K562 (cell line): ENCODE results near the gene G6PC1. TPM values are rescaled to one million over a fixed set of nuclear protein-coding genes. Genes with fewer than 3 reads are reported as not detected.
"Not testable (repeated sequence)": the region's sequence is repeated elsewhere in the genome, so short reads cannot be mapped to it uniquely, and the experiment has no call there.

Experiments
- ATAC-seq: fragments of 200-7000 bp; cut with Tn5 transposase; 3 replicates; pipeline ENCODE4 v1.9.1; 2020; ENCODE audit warnings: moderate library complexity
- BruUV-seq: library from RNA; stranded (reverse); fragments of 400-500 nt; replicated peaks from 2 replicates; lab custom pipeline; 2021; lab: Mats Ljungman, UMichigan
- CTCF ChIA-PET: fragments of 300-600 bp; formaldehyde crosslinking; extraction: SDS; loops from one replicate; lab custom pipeline; 2021; ENCODE audit warnings: low intra/inter-chr PET ratio; lab: Yijun Ruan, JAX
- POLR2A ChIA-PET: fragments of 300-600, 350-650 bp; sonication (Branson Sonifier 250); formaldehyde crosslinking; extraction: SDS; loops from one replicate; lab custom pipeline; 2021; ENCODE audit warnings: antibody characterized with exemption, inconsistent platforms; lab: Yijun Ruan, JAX
- DNase-seq, 4 experiments: peaks; one replicate each; pipeline versions ENCODE4 v3.0.0 to v3.0.0-alpha.2; 2011 to 2018; ENCODE audit warnings: low spot score in 3 of 4, mixed read lengths in 3 of 4; ENCODE audit errors: extremely low read depth in 1 of 4
- FAIRE-seq: peaks from 2 replicates; lab custom pipeline; 2011; peaks lifted over from hg19 to GRCh38; lab: Jason Lieb, UNC
- H2AFZ ChIP-seq: 2 replicates; pipeline ENCODE4 v1.6.0; 2011; ENCODE audit warnings: low read depth, low read length, control low read depth, inconsistent platforms
- H3K27ac ChIP-seq: fragments of 200-600 bp; 3 replicates; pipeline ENCODE4 v1.8.0; 2011; ENCODE audit warnings: low read depth, mild to moderate bottlenecking, control low read depth, inconsistent platforms, low read length, moderate library complexity, mixed read lengths; ENCODE audit errors: extremely low read depth
- H3K27me3 ChIP-seq, 2 experiments: fragments of 300-600 bp in 1 of 2; 2 replicates in 1 of 2; 3 replicates in 1 of 2; pipeline versions ENCODE4 v1.6.0 to v1.8.0; 2011; ENCODE audit warnings: inconsistent platforms in 2 of 2, low read length in 2 of 2, mild to moderate bottlenecking in 1 of 2, mixed read lengths in 1 of 2, moderate library complexity in 1 of 2; ENCODE audit not compliant: control insufficient read depth in 2 of 2, insufficient read depth in 2 of 2
- H3K36me3 ChIP-seq: fragments of 300-600 bp; 3 replicates; pipeline ENCODE4 v1.8.0; 2011; ENCODE audit warnings: mild to moderate bottlenecking, low read length, inconsistent platforms; ENCODE audit not compliant: control insufficient read depth, insufficient read depth
- H3K4me1 ChIP-seq, 2 experiments: fragments of 200-600 bp in 1 of 2; replicated peaks in 1 of 2; 2 replicates in 1 of 2; 3 replicates in 1 of 2; pipeline versions ENCODE4 v1.5.1 to v1.8.0; 2011; ENCODE audit warnings: inconsistent platforms in 2 of 2, low read length in 2 of 2, mild to moderate bottlenecking in 1 of 2, mixed read lengths in 1 of 2, moderate library complexity in 1 of 2; ENCODE audit not compliant: control insufficient read depth in 2 of 2, insufficient read depth in 2 of 2
- H3K4me2 ChIP-seq: 2 replicates; pipeline ENCODE4 v1.6.1; 2011; ENCODE audit warnings: low read length, control low read depth, inconsistent platforms, mixed read lengths; ENCODE audit not compliant: insufficient read depth
- H3K4me3 ChIP-seq: fragments of 200-600 bp; sonication (generic), shearing (Covaris generic); 2 replicates; pipeline ENCODE4 v1.5.1; 2016; ENCODE audit warnings: control low read depth, inconsistent platforms
- H3K79me2 ChIP-seq: fragments of 200-600 bp; 3 replicates; pipeline ENCODE4 v1.8.0; 2011; ENCODE audit warnings: low read length, inconsistent platforms; ENCODE audit not compliant: control insufficient read depth, insufficient read depth
- H3K9ac ChIP-seq, 2 experiments: 2 replicates each; pipeline versions ENCODE4 v1.6.0 to v1.6.1; 2011; ENCODE audit warnings: low read depth in 2 of 2, low read length in 2 of 2, control low read depth in 1 of 2, inconsistent platforms in 1 of 2, mild to moderate bottlenecking in 1 of 2, mixed read lengths in 1 of 2; ENCODE audit not compliant: insufficient read depth in 1 of 2
- H3K9me1 ChIP-seq: one replicate; pipeline ENCODE4 v1.6.0; 2011; ENCODE audit warnings: inconsistent platforms, mild to moderate bottlenecking, low read length, moderate library complexity; ENCODE audit not compliant: control insufficient read depth, insufficient read depth
- H3K9me3 ChIP-seq: replicated peaks from 2 replicates; pipeline ENCODE4 v1.5.1; 2011; ENCODE audit warnings: low read depth, low read length, inconsistent platforms; ENCODE audit not compliant: control insufficient read depth, insufficient read depth
- H4K20me1 ChIP-seq: replicated peaks from 2 replicates; pipeline ENCODE4 v1.6.1; 2011; ENCODE audit warnings: low read length, inconsistent platforms, mixed read lengths; ENCODE audit not compliant: control insufficient read depth, insufficient read depth
- FOXP1 ChIP-seq: sonication (generic); formaldehyde crosslinking; IDR thresholded peaks from 2 replicates; pipeline ENCODE4 v1.8.0; 2022; ENCODE audit warnings: mild to moderate bottlenecking, missing genetic modification reagents
- MED1 ChIP-seq: sonication (generic); formaldehyde crosslinking; IDR thresholded peaks from 2 replicates; pipeline ENCODE4 v1.8.1; 2023; ENCODE audit warnings: missing genetic modification reagents, borderline replicate concordance
- VEZF1 ChIP-seq: fragments of 200-800 bp; sonication (Bioruptor generic); IDR thresholded peaks from 2 replicates; pipeline ENCODE4 v1.6.1; 2017; ENCODE audit warnings: missing genetic modification characterization, missing compliant biosample characterization
- WGBS: fragments of 100-300 bp; shearing (Covaris generic); methylation state at CpG from one replicate; pipeline ENCODE4 v1.1.6; 2016; ENCODE audit warnings: low coverage, mixed read lengths; ENCODE audit not compliant: insufficient coverage; ENCODE audit errors: missing lambda C conversion rate; 5-methylcytosine and 5-hydroxymethylcytosine counted together
- in situ Hi-C: fragments of 300-500 bp; cut with MboI; formaldehyde crosslinking; loops from 4 replicates; pipeline ENCODE4 v1.15.0; 2018; ENCODE audit warnings: inconsistent platforms, mixed read lengths
- intact Hi-C: fragments of 100-400 bp; cut with micrococcal nuclease; formaldehyde crosslinking; loops from 2 replicates; pipeline ENCODE4 v1.14.2; 2022
- polyA plus RNA-seq, 8 experiments: library from polyadenylated mRNA; depleted of rRNA in 4 of 8; stranded (reverse) in 5 of 8; unstranded in 3 of 8; fragments of >200 nt; fragmentation: Nextera tagmentation in 2 of 8; fragmentation: Illumina TruSeq in 1 of 8; extraction: Ambion mirVana in 2 of 8; extraction: Trizol in 1 of 8; gene quantifications; 2 replicates each; pipeline versions ENCODE4 v1.2.1 to v1.2.3, GENCODE V29; 2011 to 2014; ENCODE audit warnings: inconsistent platforms in 1 of 8, missing spikeins in 1 of 8
- total RNA-seq, 7 experiments: library from RNA; depleted of rRNA in 6 of 7; stranded (reverse); fragments of >200 nt in 6 of 7; fragmentation: Illumina TruSeq in 2 of 7; extraction: Trizol in 2 of 7; gene quantifications; 2 replicates each; pipeline versions ENCODE4 v1.2.1 to v1.2.3, GENCODE V29; 2011 to 2021; ENCODE audit warnings: low replicate concordance in 1 of 7

G6PC1 gene
- total and polyA plus RNA-seq, 9 of the 15 experiments (the other 6 are each of a cell fraction or from before 2014, with no cell fraction given), result not detected

- TF ChIP-seq VEZF1 (no peak), FOXP1 (CRISPR knock-in tag) (no peak), MED1 (no peak)
- TF ChIP-seq, all 486 proteins: peak for 0
Measured at GRCh38 chr17:42850954-42851353, 49.6 kb upstream of the G6PC1 start, which contains the start of gene AOC3 (continued).

- WGBS, result 57% methylated on average over 11 of the region's 28 CpGs
- H3K4me1 ChIP-seq, H3K4me2 ChIP-seq, BruUV-seq, H4K20me1 ChIP-seq, H3K9ac ChIP-seq, DNase-seq, H3K36me3 ChIP-seq, H3K79me2 ChIP-seq, H3K27ac ChIP-seq, ATAC-seq, intact Hi-C loops, in situ Hi-C loops, H3K9me1 ChIP-seq, CTCF ChIA-PET, FAIRE-seq, H3K9me3 ChIP-seq, H2AFZ ChIP-seq, H3K4me3 ChIP-seq, H3K27me3 ChIP-seq: not testable (repeated sequence)
- POLR2A ChIA-PET, result interaction anchor here (0.6 to 0.7 kb wide), 3 partner anchors 11 to 791 kb away, joined by 3 to 4 read pairs (median 3); no protein-coding TSS in a partner anchor
Measured at GRCh38 chr17:42851371-42852240, 49.0 kb upstream of the G6PC1 start.
